C1 segment of cervical spinal cord (tissue), 14 donors: ENCODE measurements around the gene MTUS2.

Source experiments
- DNase-seq, 14 donors: peaks; one replicate each; lab custom pipeline; 2025; lab: John Stamatoyannopoulos, UW

MTUS2 gene

GRCh38 chr13:29105779-29106178 lies 285.6 kb downstream of the MTUS2 start:
- DNase-seq = no peak

DNA sequence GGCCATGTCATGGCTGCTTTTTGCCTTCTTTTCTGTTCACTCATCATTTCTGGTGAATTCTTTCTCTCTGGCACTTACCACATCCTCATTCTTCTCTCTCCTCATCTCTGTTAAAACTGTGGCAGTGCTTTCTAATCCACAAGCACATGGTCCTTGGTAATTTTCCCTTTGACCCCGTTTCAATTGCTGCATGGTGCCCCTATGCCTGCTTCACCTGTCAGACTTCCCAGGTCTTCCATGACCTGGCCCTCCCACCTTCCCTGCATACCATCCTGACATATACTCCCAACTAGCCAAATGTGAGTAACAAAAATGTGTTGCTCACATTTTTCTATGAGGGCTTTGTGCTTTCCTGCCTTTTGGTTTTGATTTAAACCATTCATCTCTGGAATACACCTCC lies 286.5 kb downstream of the MTUS2 start:
- DNase-seq = no peak

- no peak for DNase-seq
Observed at GRCh38 chr13:29108068-29108786, 288.1 kb downstream of the MTUS2 start.

GRCh38 chr13:29109987-29110386 lies 289.8 kb downstream of the MTUS2 start:
- DNase-seq = no peak

- no peak for DNase-seq
Observed at GRCh38 chr13:29111446-29111845, 291.3 kb downstream of the MTUS2 start.

GRCh38 chr13:29115842-29116241 lies 295.7 kb downstream of the MTUS2 start:
- DNase-seq = no peak

DNA sequence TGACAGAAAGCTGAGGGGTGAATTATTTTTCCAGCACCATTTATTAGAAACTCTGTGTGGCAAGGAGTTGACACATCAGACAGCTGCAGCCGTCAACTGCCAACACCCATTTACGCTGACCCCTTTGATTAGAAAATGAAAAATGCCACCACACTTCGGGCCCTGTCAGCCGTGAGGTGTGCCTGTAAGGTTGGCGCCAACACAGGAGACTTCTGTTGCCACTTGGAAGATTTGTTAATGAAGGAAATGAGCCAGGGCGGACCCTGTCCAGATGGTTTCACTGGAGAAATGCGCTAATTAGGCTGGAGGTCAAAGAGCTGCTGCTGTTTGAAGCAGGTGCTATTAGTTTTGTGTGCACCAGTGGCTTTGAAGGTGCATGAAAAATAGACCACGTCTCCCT lies 297.5 kb downstream of the MTUS2 start:
- no peak for DNase-seq

DNA sequence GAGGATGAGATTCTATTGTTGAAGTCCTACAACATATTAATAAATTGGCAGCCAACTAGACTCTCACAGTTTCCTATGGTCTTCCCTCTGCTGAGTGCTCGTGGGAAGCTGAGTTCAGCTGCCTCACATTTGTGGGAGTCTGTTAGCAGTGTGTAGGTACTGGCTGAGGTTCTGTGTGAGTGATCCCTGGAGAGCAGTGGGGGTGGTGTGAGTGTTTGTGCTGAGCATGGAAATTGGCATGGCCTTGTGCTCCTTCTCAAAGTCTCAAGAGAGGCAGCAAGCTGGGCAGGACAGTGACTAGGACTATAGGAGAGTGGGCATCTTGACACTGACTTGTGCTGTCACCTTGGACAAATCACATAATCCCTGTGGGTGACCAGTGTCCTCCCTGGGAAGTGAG lies 298.3 kb downstream of the MTUS2 start:
- DNase-seq = no peak

GRCh38 chr13:29125191-29125933 lies 305.2 kb downstream of the MTUS2 start:
- DNase-seq = no peak

- no peak for DNase-seq
Observed at GRCh38 chr13:29125934-29126424, 305.8 kb downstream of the MTUS2 start.

GRCh38 chr13:29129616-29130015 lies 309.5 kb downstream of the MTUS2 start:
- DNase-seq = no peak

DNA sequence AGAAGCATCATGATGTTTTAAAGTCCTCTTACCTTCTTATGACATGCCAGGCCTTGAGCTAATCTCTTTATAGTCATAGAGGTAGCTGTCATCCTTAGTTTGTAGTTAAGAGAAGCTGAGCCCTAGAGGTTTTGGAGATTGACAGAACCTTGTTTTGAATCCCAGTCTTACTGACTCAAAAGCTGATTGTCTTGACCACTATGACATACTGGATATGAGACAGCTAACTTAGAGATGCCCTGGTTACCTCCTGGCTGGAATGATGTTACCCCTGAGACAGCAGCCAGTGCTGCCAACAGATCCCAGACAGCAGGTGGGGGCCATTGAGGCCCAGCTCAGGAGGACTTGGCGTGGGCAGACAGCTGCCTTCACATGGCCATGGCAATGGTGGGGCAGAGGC lies 311.0 kb downstream of the MTUS2 start:
- DNase-seq = no peak

DNA sequence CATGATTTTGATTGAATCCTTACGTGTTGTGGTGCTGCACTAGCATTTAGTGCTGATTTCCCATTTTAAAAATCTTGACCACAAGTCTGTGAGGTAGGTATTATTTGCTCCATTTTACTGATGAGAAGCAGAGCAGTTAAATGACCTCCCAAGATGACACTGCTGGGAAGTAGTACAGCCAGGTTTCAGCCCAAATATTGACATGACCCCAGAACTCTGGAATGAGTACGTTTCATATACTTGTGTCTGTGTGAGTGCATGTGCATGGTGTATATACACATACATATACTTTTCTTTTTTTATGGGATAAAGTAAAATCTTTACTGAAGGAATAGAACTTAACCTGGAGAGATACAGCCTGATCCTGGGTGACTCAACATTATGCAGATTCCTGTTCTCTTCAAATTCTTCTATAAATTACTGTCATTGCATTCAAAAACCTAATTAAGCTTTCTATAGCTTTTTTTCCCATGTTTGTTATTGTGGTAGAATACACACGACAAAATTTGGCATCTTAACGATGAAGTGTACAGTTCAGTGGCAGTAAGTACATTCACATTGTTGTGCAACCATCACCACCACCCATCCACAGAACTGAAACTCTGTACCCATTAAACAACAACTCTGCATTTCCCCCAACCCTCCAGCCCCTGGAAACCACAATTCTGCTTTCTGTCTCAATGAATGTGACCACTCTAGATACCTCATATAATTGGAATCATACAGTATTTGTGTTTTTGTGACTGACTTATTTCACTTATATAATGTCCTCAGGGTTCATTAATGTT lies 311.9 kb downstream of the MTUS2 start:
- DNase-seq = no peak

DNA sequence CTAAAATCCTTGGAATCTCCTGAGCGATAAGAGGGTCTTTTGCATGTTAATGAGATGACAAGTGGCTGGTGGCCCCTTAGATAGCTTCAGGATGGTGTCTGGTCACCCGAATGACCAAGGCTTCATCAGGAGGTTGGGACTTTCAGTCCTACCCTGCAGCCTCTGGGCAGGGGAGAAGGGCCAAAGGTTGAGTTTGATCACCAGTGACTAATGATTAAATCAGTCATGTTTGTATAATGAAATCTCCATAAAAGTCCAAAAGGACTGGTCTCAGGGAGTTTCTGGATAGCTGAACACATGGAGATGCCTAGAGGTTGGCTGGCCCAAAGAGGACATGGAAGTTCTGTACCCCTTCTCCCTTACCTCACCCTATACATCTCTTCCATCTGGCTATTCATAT lies 316.2 kb downstream of the MTUS2 start:
- no peak for DNase-seq

DNA sequence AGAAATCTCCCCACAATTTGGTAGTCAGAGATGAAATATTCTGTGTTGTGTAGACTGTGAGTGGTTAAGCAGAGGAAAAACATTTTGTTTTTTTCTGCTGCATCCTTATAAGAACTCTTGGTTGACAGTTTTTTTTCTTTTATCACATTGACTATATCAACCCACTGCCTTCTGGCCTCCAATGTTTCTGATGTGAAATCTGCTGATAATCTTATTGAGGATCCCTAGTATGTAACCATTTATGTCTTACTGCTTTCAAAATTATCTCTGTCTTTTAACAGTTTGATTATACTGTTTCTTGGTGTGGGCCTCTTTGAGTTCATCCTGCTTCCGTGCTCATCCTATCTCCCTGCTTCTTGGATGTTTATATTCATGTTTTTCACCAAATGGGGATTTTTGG lies 316.9 kb downstream of the MTUS2 start:
- no peak for DNase-seq

DNA sequence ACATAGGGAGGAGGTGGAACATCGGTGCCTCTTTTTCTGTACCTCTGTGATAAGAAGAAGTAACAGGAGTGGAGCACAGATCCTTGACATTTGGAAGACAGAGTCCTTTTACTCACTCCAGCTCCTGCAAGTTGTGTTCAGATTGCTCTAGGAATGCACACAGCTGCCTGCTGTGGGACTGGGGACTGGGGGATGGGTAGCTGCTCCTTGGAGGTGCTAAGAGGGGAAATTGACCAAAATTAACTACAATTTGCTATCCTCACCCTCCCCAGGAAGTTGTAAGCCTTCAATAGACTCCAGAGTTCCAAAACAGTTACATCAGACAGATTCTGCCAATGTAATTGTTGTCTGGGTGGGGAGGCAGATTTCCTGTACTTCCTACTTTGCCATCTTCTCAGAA lies 317.9 kb downstream of the MTUS2 start:
- DNase-seq = no peak

DNA sequence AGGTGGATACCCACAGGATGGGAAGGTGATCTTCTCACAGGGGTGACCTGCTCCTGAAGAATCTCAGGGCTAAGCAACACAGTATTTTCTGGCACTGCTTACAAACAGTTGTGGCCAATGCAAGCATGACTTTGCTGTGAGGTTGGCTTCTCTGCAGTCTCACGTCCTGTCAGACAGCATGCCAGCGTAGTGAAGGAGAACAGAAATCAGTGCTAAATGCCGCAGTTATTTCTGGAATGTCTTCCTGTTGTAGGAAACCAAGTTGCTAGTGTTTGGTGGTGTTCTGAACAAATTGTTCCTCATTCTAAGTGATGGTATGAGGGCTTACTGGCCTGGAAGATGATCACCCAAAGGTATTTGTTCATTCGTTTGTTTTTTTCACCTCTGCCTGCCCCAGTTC lies 320.1 kb downstream of the MTUS2 start:
- DNase-seq = peak in 2 of 14 donors; percentile 4 to 9

- no peak for DNase-seq
Observed at GRCh38 chr13:29143847-29144246, 323.7 kb downstream of the MTUS2 start.

DNA sequence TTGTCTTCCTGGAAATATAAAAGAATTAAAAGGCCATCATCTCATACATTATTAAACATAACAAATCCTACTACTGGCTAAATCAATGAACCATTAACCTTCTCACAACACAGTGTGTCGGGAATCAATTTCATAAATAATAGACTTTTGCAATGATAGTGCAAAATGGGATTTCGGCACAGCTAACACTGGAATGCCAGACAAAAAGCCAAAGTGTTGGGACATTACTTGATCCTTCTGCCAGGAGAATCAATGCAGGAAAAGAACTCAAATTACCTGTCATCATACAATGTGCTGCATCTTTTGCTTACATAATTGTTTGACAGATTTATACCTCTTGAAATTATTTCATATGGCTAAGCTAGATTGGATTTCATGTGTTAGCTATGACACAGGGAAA lies 334.3 kb downstream of the MTUS2 start:
- DNase-seq = no peak

GRCh38 chr13:29156136-29156535 lies 336.0 kb downstream of the MTUS2 start:
- no peak for DNase-seq

DNA sequence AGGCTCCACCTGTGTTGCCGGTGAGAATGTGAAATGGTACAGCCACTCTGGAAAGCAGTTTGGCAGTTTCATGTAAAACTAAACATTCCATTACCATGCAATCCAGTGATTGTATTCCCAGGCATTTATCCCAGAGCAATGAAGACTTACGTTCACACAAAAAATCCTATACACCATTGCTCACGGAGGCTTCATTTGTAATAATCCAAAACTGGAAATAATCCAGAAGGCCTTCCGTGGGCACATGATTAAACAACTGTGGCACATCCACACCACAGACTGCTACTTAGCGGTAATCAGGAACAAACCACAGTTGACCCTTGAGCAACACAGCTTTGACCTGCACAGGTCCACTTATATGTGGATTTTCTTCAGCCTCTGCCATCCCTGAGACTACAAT lies 339.7 kb downstream of the MTUS2 start:
- DNase-seq = no peak

DNA sequence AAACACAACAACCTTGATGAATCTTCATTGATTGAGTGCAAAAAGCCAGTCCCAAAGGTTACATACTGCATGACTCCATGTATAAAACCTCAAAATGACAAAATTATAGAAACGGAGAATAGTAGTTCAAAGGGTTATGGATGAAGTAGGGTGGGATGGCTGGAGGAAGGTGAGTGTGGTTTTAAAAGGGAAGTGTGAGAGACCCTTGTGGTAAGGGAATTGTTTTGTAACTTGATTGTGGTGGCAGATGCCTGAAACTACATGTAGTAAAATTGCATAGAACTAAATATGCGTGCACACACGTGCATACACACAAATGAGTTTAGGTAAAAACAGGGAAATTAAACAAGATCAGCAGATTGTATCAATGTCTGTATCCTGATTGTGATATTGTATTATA lies 340.7 kb downstream of the MTUS2 start:
- DNase-seq = no peak
